ENCODE data around the gene CCSAP.

GRCh38 chr1:229365569-229365968 is 22.7 kb upstream of the CCSAP start:
- TF ChIP-seq CTCF (IDR thresholded peaks at IDR 0.05; ENCODE audit: insufficient read depth, low read length): no peak
- TF ChIP-seq POLR2AphosphoS5 (IDR thresholded peaks at IDR 0.05; ENCODE audit: low read depth): no peak

Measured in HL-60 (cell line).